HT-29 (cell line): ENCODE measurements around the gene ALG14. TPM values are rescaled to one million over a fixed set of nuclear protein-coding genes. Genes with fewer than 3 reads are reported as not detected.
"Not testable (repeated sequence)": the region's sequence is repeated elsewhere in the genome, so short reads cannot be mapped to it uniquely, and the experiment has no call there.

Experiments
- DNase-seq: peaks from one replicate; pipeline ENCODE4 v3.0.0-alpha.2; 2015; ENCODE audit warnings: low spot score
- total RNA-seq: library from RNA; depleted of rRNA; stranded (reverse); fragments of >200 nt; shearing (Covaris generic); gene quantifications from 2 replicates; pipeline ENCODE4 v1.2.3, GENCODE V29; 2014; rRNA removed

Gene ALG14, protein sequence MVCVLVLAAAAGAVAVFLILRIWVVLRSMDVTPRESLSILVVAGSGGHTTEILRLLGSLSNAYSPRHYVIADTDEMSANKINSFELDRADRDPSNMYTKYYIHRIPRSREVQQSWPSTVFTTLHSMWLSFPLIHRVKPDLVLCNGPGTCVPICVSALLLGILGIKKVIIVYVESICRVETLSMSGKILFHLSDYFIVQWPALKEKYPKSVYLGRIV
- 1.0 and 2.0 TPM in 2 replicates for total RNA-seq

GRCh38 chr1:95072532-95073419 is at the start of gene ALG14:
Gene ALG14, minus strand, starts transcription at chr1:95072951. Its CDS starts 53 bp downstream, at chr1:95072898.
- peak; percentile 94 for DNase-seq

- DNase-seq = no peak
Measured at GRCh38 chr1:95122151-95122697, 49.5 kb upstream of the ALG14 start.

- no peak for DNase-seq
Measured at GRCh38 chr1:95119273-95119672, 46.5 kb upstream of the ALG14 start.

DNA sequence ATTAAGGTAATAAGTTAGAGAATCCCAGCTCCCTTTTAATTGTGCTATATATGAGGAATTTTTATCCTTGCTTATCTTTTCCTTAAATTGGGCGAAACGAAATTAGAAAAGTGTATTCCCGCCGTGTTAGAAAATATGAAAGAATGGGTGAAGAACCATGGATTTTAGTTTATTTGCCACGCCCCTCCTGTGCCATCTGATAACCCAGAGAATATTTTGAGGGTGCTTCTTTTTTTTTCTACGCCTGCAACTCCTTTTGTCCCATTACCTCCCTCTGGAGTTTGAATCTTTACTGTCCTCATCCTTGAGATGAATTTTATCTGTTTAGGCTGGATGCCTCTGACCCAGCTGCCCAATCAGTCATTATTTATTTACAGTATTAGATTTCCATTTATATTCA is 46.0 kb upstream of the ALG14 start:
- DNase-seq = no peak

- DNase-seq = no peak
Measured at GRCh38 chr1:95118067-95118499, 45.3 kb upstream of the ALG14 start.

GRCh38 chr1:95117207-95118066 is 44.7 kb upstream of the ALG14 start, which contains the start of gene TLCD4:
Gene TLCD4, plus strand, starts transcription at chr1:95117355. Its CDS starts 26,547 bp downstream, at chr1:95143902.
- DNase-seq = peak; percentile 70

- peak; percentile 81 for DNase-seq
Measured at GRCh38 chr1:95116580-95117206, 43.9 kb upstream of the ALG14 start.

- DNase-seq = no peak
Measured at GRCh38 chr1:95115708-95116137, 43.0 kb upstream of the ALG14 start.

- no peak for DNase-seq
Measured at GRCh38 chr1:95113684-95114083, 40.9 kb upstream of the ALG14 start.

DNA sequence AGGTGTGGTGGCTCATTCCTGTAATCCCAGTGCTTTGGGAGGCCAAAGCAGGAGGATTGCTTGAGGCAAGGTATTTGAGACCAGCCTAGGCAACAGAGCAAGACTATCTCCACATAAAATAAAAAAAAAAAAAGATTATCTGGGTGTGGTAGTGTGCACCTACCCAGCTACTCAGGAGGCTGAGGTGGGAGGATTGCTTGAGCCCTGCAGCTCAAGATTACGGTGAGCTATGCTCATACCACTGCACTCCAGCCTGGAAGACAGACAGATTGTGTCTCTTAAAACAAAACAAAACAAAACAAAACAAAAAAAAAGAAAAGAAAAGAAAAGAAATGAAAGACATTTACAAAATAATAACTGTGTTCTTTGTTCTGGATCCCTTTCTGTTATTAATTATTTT is 38.3 kb upstream of the ALG14 start:
- DNase-seq = no peak

GRCh38 chr1:95108792-95109191 is 36.0 kb upstream of the ALG14 start:
- DNase-seq = no peak

DNA sequence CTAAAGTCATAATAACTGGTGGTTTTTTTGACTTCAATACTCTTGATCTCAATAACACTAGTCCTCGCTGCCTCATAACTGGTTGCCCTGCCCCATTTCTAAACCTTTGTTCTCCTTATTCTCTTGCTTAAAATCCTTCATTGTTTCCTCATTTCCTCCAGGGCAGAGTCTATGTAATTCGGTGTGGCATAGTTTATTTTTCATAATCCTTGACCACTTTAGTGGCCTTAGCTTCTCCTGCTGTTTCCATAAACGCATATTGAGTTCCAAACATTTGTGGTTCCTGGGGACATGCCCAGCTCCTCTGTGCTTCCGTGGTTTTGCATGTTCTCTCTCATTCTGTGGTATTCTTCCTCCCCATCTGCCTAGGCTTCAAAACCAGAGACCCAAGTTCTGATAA is 25.4 kb upstream of the ALG14 start:
- DNase-seq = no peak

DNA sequence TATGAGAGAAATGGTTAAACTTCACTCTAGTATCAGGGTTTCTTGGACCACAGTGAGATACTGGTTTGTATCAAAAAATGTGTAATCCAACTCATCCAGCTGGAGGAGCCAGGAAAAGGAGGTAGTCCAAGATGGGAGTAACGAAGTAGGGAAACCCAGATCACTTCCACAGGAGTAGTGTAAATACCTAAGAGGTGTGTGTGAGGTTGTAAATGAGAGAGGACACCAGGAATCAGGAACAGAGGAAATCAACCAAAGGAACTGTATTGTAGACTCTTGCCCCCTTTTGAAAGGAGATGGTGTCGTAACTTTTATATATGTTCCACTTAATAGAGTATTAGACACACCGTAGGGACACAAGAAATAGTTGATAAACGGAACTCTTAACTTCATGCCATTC is 24.7 kb upstream of the ALG14 start:
- DNase-seq = no peak

DNA sequence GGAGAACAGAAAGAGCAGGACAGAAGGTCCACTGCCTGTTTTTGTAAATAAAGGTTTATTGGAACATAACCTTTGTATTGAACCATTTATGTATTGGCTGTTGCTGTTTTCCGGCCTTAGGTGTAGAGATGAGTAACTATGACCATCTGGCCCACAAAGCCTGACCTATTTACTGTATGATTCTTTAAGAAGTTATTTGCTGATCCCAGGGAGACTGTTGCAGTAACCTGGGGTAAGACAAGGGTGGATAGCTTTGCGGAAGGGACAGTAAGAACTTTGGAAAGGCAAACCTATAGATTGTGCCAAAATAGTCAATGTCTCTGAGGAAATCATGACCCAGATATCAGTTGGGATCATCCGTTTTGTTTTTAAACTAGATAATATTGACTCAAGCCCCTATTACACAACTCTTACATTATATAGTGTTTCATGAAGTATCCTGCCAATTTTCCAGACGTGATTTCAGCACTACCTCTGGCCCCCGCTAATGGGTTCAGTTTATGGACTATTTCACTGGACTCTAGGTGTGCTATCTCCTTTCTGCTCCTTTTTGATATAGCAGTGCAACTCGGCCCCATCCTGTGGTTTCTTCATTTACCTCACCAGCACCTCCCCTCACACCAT is 23.6 kb upstream of the ALG14 start:
- DNase-seq = no peak

GRCh38 chr1:95095833-95096217 is 23.1 kb upstream of the ALG14 start:
- DNase-seq = no peak

DNA sequence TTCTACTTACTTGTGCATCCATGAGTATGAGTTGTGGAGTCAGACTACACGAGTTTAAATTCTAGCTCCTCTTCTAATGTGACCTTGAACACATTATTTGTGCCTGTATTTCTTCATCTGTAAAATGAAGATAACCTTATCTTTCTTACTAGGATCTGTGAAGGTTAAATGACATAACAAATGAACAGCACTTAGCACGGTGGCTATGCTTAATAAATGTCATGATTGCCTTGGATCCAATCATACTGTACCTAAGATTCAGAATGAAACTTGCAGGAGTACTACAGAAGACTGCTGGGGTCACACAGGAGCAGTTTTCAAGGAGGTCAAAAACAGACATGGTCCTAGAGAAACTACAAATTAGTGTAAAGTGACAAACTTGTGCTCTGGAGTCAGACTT is 22.2 kb upstream of the ALG14 start:
- DNase-seq = no peak

- no peak for DNase-seq
Measured at GRCh38 chr1:95093296-95093695, 20.5 kb upstream of the ALG14 start.

GRCh38 chr1:95092891-95093290 is 20.1 kb upstream of the ALG14 start:
- not testable (repeated sequence) for DNase-seq

GRCh38 chr1:95091290-95091689 is 18.5 kb upstream of the ALG14 start:
- not testable (repeated sequence) for DNase-seq

DNA sequence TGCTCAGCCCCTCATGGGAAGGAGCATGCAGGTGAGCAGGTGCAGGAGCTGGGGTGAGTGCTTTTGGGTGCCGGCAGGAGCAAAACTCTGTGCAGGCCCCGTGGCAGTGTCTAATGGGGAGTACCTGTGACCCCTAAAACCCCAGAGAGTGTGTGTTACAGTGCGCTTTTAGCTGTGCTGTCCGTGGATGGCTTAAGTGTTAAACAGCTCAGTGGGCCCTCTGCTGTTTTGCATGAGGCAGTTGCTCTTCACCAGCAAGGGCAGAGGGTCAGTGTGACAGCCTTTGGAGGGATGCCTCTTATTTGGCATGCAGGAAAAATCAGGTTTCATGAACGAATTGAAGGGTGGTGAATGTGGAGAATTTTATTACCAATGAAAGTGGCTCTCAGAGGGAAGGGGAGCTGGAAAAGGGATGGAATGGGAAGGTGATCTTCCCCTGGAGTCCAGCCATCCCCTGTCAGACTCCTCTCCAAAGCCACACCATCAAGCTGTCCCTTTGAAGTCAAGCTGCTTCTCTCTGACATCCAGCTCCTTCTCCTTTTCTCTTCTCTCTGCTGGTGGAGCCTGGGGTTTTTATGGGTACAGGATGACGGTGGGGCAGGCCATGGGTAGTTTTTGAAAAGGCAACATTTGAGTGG is 17.0 kb upstream of the ALG14 start:
- no peak for DNase-seq
